AG09319 (cell line): Measurements from ENCODE around the gene DNAAF5.
"Not testable (repeated sequence)": the region's sequence is repeated elsewhere in the genome, so short reads cannot be mapped to it uniquely, and the experiment has no call there.

Experiments used
- DNase-seq: peaks from one replicate; pipeline ENCODE4 v3.0.0-alpha.2; 2010; ENCODE audit warnings: low read depth; ENCODE audit errors: extremely low read depth
- TF ChIP-seq, protein P1 (sequence below): IDR thresholded peaks from 2 replicates; pipeline ENCODE4 v1.5.1; 2011; ENCODE audit warnings: low read depth, mild to moderate bottlenecking, inconsistent platforms, low read length, moderate library complexity

The DNAAF5 gene

DNA sequence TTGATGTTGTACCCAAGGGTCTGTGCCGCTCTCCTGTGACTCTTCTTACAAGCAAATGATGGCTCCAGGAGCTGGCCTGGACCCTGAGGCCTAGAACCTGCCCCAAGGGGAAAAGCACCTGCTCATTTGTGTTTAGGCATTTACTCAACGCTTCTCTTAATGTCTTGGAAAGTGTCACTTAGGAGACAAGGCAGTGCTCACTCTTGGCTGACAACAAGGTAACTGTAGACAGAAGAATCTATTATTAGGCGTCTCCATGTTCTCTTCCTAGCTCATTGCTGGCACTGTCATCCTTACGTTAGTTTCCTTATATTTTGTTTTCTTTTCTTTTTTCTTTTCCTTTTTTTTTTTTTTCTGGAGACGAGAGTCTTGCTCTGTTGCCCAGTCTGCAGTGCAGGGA, 67.7 kb downstream of the DNAAF5 start:
- TF ChIP-seq, protein P1, sequence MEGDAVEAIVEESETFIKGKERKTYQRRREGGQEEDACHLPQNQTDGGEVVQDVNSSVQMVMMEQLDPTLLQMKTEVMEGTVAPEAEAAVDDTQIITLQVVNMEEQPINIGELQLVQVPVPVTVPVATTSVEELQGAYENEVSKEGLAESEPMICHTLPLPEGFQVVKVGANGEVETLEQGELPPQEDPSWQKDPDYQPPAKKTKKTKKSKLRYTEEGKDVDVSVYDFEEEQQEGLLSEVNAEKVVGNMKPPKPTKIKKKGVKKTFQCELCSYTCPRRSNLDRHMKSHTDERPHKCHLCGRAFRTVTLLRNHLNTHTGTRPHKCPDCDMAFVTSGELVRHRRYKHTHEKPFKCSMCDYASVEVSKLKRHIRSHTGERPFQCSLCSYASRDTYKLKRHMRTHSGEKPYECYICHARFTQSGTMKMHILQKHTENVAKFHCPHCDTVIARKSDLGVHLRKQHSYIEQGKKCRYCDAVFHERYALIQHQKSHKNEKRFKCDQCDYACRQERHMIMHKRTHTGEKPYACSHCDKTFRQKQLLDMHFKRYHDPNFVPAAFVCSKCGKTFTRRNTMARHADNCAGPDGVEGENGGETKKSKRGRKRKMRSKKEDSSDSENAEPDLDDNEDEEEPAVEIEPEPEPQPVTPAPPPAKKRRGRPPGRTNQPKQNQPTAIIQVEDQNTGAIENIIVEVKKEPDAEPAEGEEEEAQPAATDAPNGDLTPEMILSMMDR: no peak
- DNase-seq: no peak

DNA sequence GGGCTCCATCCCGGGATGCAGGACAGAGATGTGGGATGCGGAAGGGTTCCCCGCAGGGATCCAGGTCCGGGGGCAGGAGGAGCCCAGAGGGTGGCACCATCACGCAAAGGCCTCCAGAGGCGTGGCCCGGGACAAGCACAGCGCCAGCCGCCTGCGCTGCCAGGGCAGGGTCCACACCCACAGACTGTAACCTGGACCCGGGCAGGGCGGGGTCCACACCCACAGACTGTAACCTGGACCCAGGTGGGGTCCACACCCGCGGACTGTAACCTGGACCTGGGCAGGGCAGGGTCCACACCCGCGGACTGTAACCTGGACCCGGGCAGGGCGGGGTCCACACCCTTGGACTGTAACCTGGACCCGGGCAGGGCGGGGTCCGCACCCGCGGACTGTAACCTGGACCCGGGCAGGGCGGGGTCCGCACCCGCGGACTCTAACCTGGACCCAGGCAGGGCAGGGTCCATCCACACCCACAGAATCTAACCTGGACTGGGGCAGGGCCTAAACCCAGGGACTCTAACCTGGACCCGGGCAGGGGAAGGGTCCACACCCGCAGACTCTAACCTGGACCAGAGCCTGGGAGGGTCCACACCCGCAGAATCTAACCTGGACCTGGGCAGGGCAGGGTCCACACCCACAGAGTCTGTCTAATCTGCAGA, 68.3 kb downstream of the DNAAF5 start:
- TF ChIP-seq, protein P1: no peak
- DNase-seq: no peak

DNA sequence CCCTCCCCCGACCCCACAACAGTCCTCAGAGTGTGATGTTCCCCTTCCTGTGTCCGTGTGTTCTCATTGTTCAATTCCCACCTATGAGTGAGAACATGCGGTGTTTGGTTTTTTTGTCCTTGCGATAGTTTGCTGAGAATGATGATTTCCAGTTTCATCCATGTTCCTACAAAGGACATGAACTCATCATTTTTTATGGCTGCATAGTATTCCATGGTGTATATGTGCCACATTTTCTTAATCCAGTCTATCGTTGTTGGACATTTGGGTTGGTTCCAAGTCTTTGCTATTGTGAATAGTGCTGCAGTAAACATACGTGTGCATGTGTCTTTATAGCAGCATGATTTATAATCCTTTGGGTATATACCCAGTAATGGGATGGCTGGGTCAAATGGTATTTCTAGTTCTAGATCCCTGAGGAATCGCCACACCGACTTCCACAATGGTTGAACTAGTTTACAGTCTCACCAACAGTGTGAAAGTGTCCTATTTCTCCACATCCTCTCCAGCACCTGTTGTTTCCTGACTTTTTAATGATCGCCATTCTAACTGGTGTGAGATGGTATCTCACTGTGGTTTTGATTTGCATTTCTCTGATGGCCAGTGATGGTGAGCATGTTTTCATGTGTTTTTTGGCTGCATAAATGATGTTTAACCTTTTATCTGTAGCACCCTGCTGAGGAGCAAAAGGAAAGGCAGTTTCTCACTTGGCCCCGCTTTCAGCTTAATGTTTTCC, 70.1 kb downstream of the DNAAF5 start:
- DNase-seq: not testable (repeated sequence)

DNA sequence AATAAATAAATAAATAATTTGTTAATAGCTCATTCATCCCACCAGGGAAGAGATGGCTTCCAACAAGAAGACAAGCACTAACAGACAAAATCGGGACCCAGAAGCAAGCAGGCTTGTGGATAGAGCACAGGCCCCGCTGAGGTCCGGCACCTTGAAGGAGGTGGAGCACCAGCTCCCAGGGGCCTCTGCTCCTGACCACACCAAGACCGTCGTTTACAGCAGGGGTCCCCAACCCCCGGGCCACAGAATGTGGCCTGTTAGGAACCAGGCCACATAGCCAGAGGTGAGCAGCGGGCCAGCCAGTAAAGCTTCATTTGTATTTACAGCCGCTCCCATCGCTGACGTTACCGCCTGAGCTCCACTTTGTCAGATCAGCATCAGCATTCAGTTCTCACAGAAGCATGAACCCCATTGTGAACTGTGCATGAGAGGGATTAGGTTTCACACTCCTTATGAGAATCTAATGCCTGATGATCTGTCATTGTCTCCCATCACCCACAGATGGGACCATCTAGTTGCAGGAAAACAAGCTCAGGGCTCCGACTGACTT, 72.5 kb downstream of the DNAAF5 start:
- DNase-seq: no peak
- TF ChIP-seq, protein P1: no peak

DNA sequence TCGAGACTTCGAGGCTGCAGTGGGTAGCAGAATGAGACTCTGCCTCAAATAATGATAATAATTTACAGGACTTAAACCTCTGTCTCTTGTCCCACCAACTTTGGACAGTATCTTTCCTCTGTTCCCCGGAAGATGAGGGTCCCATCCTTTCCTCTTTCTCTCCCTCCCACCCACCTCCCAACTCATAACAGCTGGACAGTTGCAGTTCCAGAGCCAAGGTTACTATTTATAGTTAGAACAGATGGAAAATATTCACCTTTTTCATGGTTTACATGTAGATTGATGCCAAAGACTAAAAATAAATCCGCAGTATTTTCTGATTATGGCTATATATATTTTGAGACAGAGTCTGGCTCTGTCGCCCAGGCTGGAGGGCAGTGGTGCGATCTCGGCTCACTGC, 74.2 kb downstream of the DNAAF5 start:
- TF ChIP-seq, protein P1: no peak
- no peak for DNase-seq

DNA sequence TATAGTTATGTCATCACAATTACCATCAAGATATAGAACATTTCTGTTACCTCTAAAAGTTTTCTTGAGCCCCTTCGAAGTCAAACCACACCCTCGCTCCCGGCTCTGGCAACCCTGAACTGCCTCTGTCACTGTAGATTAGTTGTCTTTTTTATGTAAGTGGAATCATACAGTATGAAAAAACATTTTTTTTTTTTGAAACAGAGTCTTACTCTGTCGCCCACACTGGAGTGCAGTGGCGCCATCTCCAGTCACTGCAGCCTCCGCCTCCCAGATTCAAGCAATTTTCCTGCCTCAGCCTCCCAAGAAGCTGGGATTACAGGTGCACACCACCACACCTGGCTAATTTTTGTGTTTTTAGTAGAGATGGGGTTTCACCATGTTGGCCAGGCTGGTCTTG, 74.9 kb downstream of the DNAAF5 start:
- not testable (repeated sequence) for DNase-seq

DNA sequence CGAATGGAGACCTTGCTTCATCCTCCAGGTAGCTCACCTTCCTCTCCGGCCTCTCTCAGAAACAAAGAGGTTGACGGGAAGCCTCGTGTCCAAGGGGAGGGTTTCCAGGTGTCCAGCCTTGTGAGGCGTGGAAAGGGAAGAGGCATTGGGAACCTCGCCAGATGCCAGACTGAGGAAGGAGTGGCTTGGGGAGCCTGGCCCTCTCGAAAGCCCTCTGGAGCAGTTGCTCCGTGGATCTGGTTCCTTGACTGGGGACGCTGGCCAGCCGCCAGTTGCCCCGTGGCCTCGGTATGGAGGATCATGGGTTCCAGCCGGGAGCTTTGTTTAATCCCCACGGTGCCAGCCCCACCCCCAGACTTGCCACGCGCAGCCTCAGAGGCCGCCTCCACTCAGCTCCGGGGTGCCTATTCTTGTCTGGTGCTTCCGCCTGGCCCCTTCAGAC, 75.5 kb downstream of the DNAAF5 start:
- DNase-seq: no peak

More for the DNA sequence above, 75.5 kb downstream of the DNAAF5 start:
- TF ChIP-seq, protein P1: no peak
